ENCODE data around the gene CAMK1D. TPM values are rescaled to one million over a fixed set of nuclear protein-coding genes. Genes with fewer than 3 reads are reported as not detected.

Gene CAMK1D
- total RNA-seq, 4 donors from 2014 or later: 0.55 to 2.2 (median 1.5) TPM

- TF ChIP-seq, protein P1, sequence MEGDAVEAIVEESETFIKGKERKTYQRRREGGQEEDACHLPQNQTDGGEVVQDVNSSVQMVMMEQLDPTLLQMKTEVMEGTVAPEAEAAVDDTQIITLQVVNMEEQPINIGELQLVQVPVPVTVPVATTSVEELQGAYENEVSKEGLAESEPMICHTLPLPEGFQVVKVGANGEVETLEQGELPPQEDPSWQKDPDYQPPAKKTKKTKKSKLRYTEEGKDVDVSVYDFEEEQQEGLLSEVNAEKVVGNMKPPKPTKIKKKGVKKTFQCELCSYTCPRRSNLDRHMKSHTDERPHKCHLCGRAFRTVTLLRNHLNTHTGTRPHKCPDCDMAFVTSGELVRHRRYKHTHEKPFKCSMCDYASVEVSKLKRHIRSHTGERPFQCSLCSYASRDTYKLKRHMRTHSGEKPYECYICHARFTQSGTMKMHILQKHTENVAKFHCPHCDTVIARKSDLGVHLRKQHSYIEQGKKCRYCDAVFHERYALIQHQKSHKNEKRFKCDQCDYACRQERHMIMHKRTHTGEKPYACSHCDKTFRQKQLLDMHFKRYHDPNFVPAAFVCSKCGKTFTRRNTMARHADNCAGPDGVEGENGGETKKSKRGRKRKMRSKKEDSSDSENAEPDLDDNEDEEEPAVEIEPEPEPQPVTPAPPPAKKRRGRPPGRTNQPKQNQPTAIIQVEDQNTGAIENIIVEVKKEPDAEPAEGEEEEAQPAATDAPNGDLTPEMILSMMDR (IDR thresholded peaks at IDR 0.05 in 4 of 5, conservative IDR thresholded peaks at IDR 0.05 in 1 of 5): no peak
- TF ChIP-seq POLR2A (IDR thresholded peaks at IDR 0.05): no peak
- Histone ChIP-seq H3K36me3 (no peaks in the 10 kb centered on the region), H3K27ac (no peak overlapping the region), H3K9me3 (no peaks in the 10 kb centered on the region), H3K27me3 (no peaks in the 10 kb centered on the region), H3K4me3 (no peak overlapping the region), H3K4me1 (no peaks in the 10 kb centered on the region)
- no peak for DNase-seq
- no peak for ATAC-seq
- in situ Hi-C loops (cut with MboI; ENCODE audit: low sequenced_read_pairs in 4 of 4) (no loop called here), intact Hi-C loops (cut with DNase I; ENCODE audit: low total_unique reads) (no loop called here)
These were observed 525.2 kb downstream of the CAMK1D start for GRCh38 chr10:12874501-12874900.

DNA sequence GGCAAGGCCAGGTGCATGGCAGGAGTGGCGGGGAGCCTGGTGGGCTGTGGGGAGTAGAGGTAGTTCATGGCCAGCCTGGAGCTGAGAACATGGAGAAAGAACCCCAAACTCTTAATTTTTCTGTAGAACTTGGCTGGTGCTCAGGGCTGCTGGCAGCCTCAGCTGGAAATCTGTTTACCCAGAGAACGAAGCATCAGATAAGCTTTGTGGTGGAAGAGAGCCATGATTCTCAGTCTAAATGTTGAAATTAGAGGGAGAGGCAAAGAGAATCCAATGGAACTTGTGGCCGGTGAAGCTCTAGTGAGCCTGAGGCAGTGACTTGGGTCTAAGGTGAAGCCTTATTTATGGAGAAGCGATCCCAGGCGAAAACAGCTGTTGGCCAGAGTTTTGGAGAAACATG lies 525.8 kb downstream of the CAMK1D start:
- Histone ChIP-seq H3K4me1 (no peaks in the 10 kb centered on the region), H3K36me3 (no peaks in the 10 kb centered on the region), H3K4me3 (no peak overlapping the region), H3K27ac (no peak overlapping the region), H3K9me3 (no peaks in the 10 kb centered on the region), H3K27me3 (no peaks in the 10 kb centered on the region)
- intact Hi-C loops (cut with DNase I; ENCODE audit: low total_unique reads): no loop called here
- no peak for TF ChIP-seq POLR2A (IDR thresholded peaks at IDR 0.05)
- TF ChIP-seq, protein P1 (IDR thresholded peaks at IDR 0.05 in 4 of 5, conservative IDR thresholded peaks at IDR 0.05 in 1 of 5): no peak
- in situ Hi-C loops (cut with MboI; ENCODE audit: low sequenced_read_pairs in 4 of 4): loop anchor here in 1 of 4 donors (25.0 kb wide), 1 partner anchor 613 kb away; no protein-coding TSS in a partner anchor
- ATAC-seq (no peak), DNase-seq (no peak)

- intact Hi-C loops (cut with DNase I; ENCODE audit: low total_unique reads) (no loop called here), in situ Hi-C loops (cut with MboI; ENCODE audit: low sequenced_read_pairs in 4 of 4) (loop anchor here in 1 of 4 donors (25.0 kb wide), 1 partner anchor 614 kb away; no protein-coding TSS in a partner anchor)
- TF ChIP-seq POLR2A (IDR thresholded peaks at IDR 0.05): no peak
- TF ChIP-seq, protein P1 (IDR thresholded peaks at IDR 0.05 in 4 of 5, conservative IDR thresholded peaks at IDR 0.05 in 1 of 5): no peak
- no peak overlapping the region for H3K4me3 ChIP-seq
- H3K36me3 ChIP-seq: no peaks in the 10 kb centered on the region
- H3K9me3 ChIP-seq: no peaks in the 10 kb centered on the region
- H3K4me1 ChIP-seq: no peaks in the 10 kb centered on the region
- ATAC-seq: no peak
- H3K27ac ChIP-seq: no peak overlapping the region
- no peaks in the 10 kb centered on the region for H3K27me3 ChIP-seq
- DNase-seq: no peak
These were observed 526.9 kb downstream of the CAMK1D start for GRCh38 chr10:12876266-12876665.

- DNase-seq (no peak), ATAC-seq (no peak)
- in situ Hi-C loops (cut with MboI; ENCODE audit: low sequenced_read_pairs in 4 of 4) (loop anchor here in 1 of 4 donors (25.0 kb wide), 1 partner anchor 615 kb away; no protein-coding TSS in a partner anchor), intact Hi-C loops (cut with DNase I; ENCODE audit: low total_unique reads) (no loop called here)
- Histone ChIP-seq H3K36me3 (no peaks in the 10 kb centered on the region), H3K4me1 (no peaks in the 10 kb centered on the region), H3K27me3 (no peaks in the 10 kb centered on the region), H3K27ac (no peak overlapping the region), H3K9me3 (no peaks in the 10 kb centered on the region), H3K4me3 (no peak overlapping the region)
- TF ChIP-seq, protein P1 (IDR thresholded peaks at IDR 0.05 in 4 of 5, conservative IDR thresholded peaks at IDR 0.05 in 1 of 5): no peak
- TF ChIP-seq POLR2A (IDR thresholded peaks at IDR 0.05): no peak
These were observed 527.8 kb downstream of the CAMK1D start for GRCh38 chr10:12877150-12877549.

- Histone ChIP-seq H3K4me1 (no peaks in the 10 kb centered on the region), H3K9me3 (no peaks in the 10 kb centered on the region), H3K4me3 (no peak overlapping the region), H3K27ac (no peak overlapping the region), H3K36me3 (no peaks in the 10 kb centered on the region), H3K27me3 (no peaks in the 10 kb centered on the region)
- DNase-seq (no peak), ATAC-seq (no peak)
- TF ChIP-seq, protein P1 (IDR thresholded peaks at IDR 0.05 in 4 of 5, conservative IDR thresholded peaks at IDR 0.05 in 1 of 5): no peak
- no peak for TF ChIP-seq POLR2A (IDR thresholded peaks at IDR 0.05)
- intact Hi-C loops (cut with DNase I; ENCODE audit: low total_unique reads): no loop called here
- in situ Hi-C loops (cut with MboI; ENCODE audit: low sequenced_read_pairs in 4 of 4): loop anchor here in 1 of 4 donors (25.0 kb wide), 1 partner anchor 618 kb away; no protein-coding TSS in a partner anchor
These were observed 531.1 kb downstream of the CAMK1D start for GRCh38 chr10:12880423-12880822.

Data from gastrocnemius medialis (tissue), 4 donors.